H9 (cell line): ENCODE data around the gene MARK2. TPM values are rescaled to one million over a fixed set of nuclear protein-coding genes. Genes with fewer than 3 reads are reported as not detected.

Experiments
- DNase-seq: peaks from one replicate; pipeline ENCODE4 v3.0.0-alpha.2; 2017
- H2AFZ ChIP-seq: one replicate; pipeline ENCODE4 v1.6.1; 2013; ENCODE audit warnings: mild to moderate bottlenecking, low read length, control low read depth, moderate library complexity
- H2AK5ac ChIP-seq: 2 replicates; pipeline ENCODE4 v1.6.1; 2013; ENCODE audit warnings: low read length, control low read depth, mixed read lengths; ENCODE audit not compliant: insufficient read length
- H2BK120ac ChIP-seq: one replicate; pipeline ENCODE4 v1.6.1; 2013; ENCODE audit warnings: low read depth, mild to moderate bottlenecking, low read length, control low read depth, inconsistent platforms; ENCODE audit not compliant: poor library complexity, severe bottlenecking
- H2BK12ac ChIP-seq: 2 replicates; pipeline ENCODE4 v1.6.1; 2013; ENCODE audit warnings: low read length, control low read depth, mixed read lengths, low read depth; ENCODE audit not compliant: insufficient read length
- H2BK15ac ChIP-seq: 2 replicates; pipeline ENCODE4 v1.6.1; 2013; ENCODE audit warnings: low read depth, low read length, control low read depth
- H2BK20ac ChIP-seq: one replicate; pipeline ENCODE4 v1.6.1; 2013; ENCODE audit warnings: low read depth, mild to moderate bottlenecking, low read length, control low read depth, inconsistent platforms; ENCODE audit not compliant: poor library complexity, severe bottlenecking
- H2BK5ac ChIP-seq: 2 replicates; pipeline ENCODE4 v1.6.1; 2013; ENCODE audit warnings: low read length, control low read depth, mixed read lengths; ENCODE audit not compliant: insufficient read length
- H3K14ac ChIP-seq: 2 replicates; pipeline ENCODE4 v1.6.1; 2013; ENCODE audit warnings: low read length, control low read depth; ENCODE audit not compliant: insufficient read depth
- H3K18ac ChIP-seq: 2 replicates; pipeline ENCODE4 v1.6.1; 2013; ENCODE audit warnings: low read depth, mild to moderate bottlenecking, mixed read lengths, low read length, control low read depth; ENCODE audit not compliant: insufficient read length
- H3K23ac ChIP-seq: 2 replicates; pipeline ENCODE4 v1.6.1; 2013; ENCODE audit warnings: low read length, control low read depth, mixed read lengths, low read depth; ENCODE audit not compliant: insufficient read length
- H3K23me2 ChIP-seq: 2 replicates; pipeline ENCODE4 v1.6.1; 2013; ENCODE audit warnings: low read depth, mild to moderate bottlenecking, mixed read lengths, low read length, control low read depth; ENCODE audit not compliant: insufficient read length, poor library complexity, severe bottlenecking
- H3K27ac ChIP-seq: 2 replicates; pipeline ENCODE4 v1.5.1; 2013; ENCODE audit warnings: low read length, control low read depth, mixed read lengths, low read depth; ENCODE audit not compliant: insufficient read length
- H3K27me3 ChIP-seq: 2 replicates; pipeline ENCODE4 v1.6.1; 2013; ENCODE audit warnings: low read length, control low read depth, inconsistent platforms; ENCODE audit not compliant: insufficient read depth
- H3K4ac ChIP-seq: 2 replicates; pipeline ENCODE4 v1.6.1; 2013; ENCODE audit warnings: low read depth, mild to moderate bottlenecking, control low read depth, inconsistent platforms, low read length, moderate library complexity
- H3K4me1 ChIP-seq: 2 replicates; pipeline ENCODE4 v1.6.1; 2013; ENCODE audit warnings: low read length, control low read depth, inconsistent platforms; ENCODE audit not compliant: insufficient read depth
- H3K4me2 ChIP-seq: 2 replicates; pipeline ENCODE4 v1.6.1; 2013; ENCODE audit warnings: low read length, control low read depth, mixed read lengths; ENCODE audit not compliant: insufficient read length, insufficient read depth
- H3K56ac ChIP-seq: 2 replicates; pipeline ENCODE4 v1.6.1; 2013; ENCODE audit warnings: low read depth, mild to moderate bottlenecking, mixed read lengths, low read length, control low read depth; ENCODE audit not compliant: insufficient read length
- H3K79me1 ChIP-seq: 2 replicates; pipeline ENCODE4 v1.6.1; 2013; ENCODE audit warnings: low read depth, mild to moderate bottlenecking, moderate library complexity, low read length, control low read depth, inconsistent platforms; ENCODE audit not compliant: insufficient read depth, poor library complexity, severe bottlenecking
- H3K79me2 ChIP-seq: 2 replicates; pipeline ENCODE4 v1.6.1; 2013; ENCODE audit warnings: low read length, control low read depth, inconsistent platforms; ENCODE audit not compliant: insufficient read depth
- H3K9ac ChIP-seq: 2 replicates; pipeline ENCODE4 v1.6.1; 2013; ENCODE audit warnings: low read length, control low read depth, mixed read lengths; ENCODE audit not compliant: insufficient read length; ENCODE audit errors: extremely low read depth
- H3K9me3 ChIP-seq: one replicate; pipeline ENCODE4 v1.6.1; 2013; ENCODE audit warnings: low read depth, low read length, inconsistent platforms; ENCODE audit not compliant: control insufficient read depth
- H3T11ph ChIP-seq: one replicate; pipeline ENCODE4 v1.6.1; 2013; ENCODE audit warnings: mild to moderate bottlenecking, low read length, control low read depth, inconsistent platforms
- H4K20me1 ChIP-seq: one replicate; pipeline ENCODE4 v1.6.1; 2013; ENCODE audit not compliant: control insufficient read depth, insufficient read length, insufficient read depth
- H4K5ac ChIP-seq: 2 replicates; pipeline ENCODE4 v1.6.1; 2013; ENCODE audit warnings: low read depth, mild to moderate bottlenecking, mixed read lengths, low read length, control low read depth; ENCODE audit not compliant: insufficient read length
- H4K8ac ChIP-seq: replicated peaks from 2 replicates; pipeline ENCODE4 v1.6.1; 2013; ENCODE audit warnings: low read length, control low read depth, mixed read lengths, low read depth; ENCODE audit not compliant: insufficient read length
- H4K91ac ChIP-seq: 2 replicates; pipeline ENCODE4 v1.6.1; 2013; ENCODE audit warnings: low read depth, mild to moderate bottlenecking, moderate library complexity, mixed read lengths, low read length, control low read depth; ENCODE audit not compliant: insufficient read length
- H3K27ac Mint-ChIP-seq, 3 experiments: 2 replicates in 2 of 3; 3 replicates in 1 of 3; pipeline ENCODE4 v1.8.0; 2020 to 2021; ENCODE audit warnings: mixed read lengths in 3 of 3, mild to moderate bottlenecking in 1 of 3, moderate library complexity in 1 of 3
- H3K27me3 Mint-ChIP-seq: 2 replicates; pipeline ENCODE4 v1.8.0; 2021; ENCODE audit warnings: low read depth, mild to moderate bottlenecking, moderate library complexity, mixed read lengths
- H3K36me3 Mint-ChIP-seq, 3 experiments: 2 replicates in 2 of 3; 3 replicates in 1 of 3; pipeline ENCODE4 v1.8.0; 2020 to 2021; ENCODE audit warnings: low read depth in 3 of 3, mixed read lengths in 3 of 3; ENCODE audit not compliant: insufficient read depth in 1 of 3
- H3K4me1 Mint-ChIP-seq, 2 experiments: 2 replicates each; pipeline ENCODE4 v1.8.0; 2020; ENCODE audit warnings: mixed read lengths in 2 of 2
- H3K4me3 Mint-ChIP-seq, 2 experiments: 2 replicates in 1 of 2; 3 replicates in 1 of 2; pipeline ENCODE4 v1.8.0; 2020 to 2021; ENCODE audit warnings: mild to moderate bottlenecking in 2 of 2, mixed read lengths in 2 of 2, moderate library complexity in 1 of 2
- H3K9me3 Mint-ChIP-seq, 2 experiments: 2 replicates in 1 of 2; 3 replicates in 1 of 2; pipeline ENCODE4 v1.8.0; 2020; ENCODE audit warnings: mild to moderate bottlenecking in 2 of 2, mixed read lengths in 2 of 2, moderate library complexity in 1 of 2
- CTCF ChIP-seq: fragments of 200-600 bp; sonication (generic); conservative IDR thresholded peaks from 3 replicates; pipeline ENCODE4 v1.8.0; 2021; ENCODE audit warnings: antibody characterized with exemption, mild to moderate bottlenecking
- WGBS: extraction: QIAGEN DNeasy Blood & Tissue Kit; methylation state at CpG from one replicate; pipeline ENCODE4 v1.1.7; 2013; ENCODE audit warnings: missing lambda C conversion rate, low lambda C conversion rate, mixed read lengths; ENCODE audit not compliant: insufficient read length; ENCODE audit errors: extremely low coverage; 5-methylcytosine and 5-hydroxymethylcytosine counted together
- total RNA-seq: library from RNA; stranded (reverse); gene quantifications from 2 replicates; pipeline ENCODE4 v1.2.1, GENCODE V29; 2021

The MARK2 gene
- total RNA-seq, 1 experiment from 2014 or later, result 45.7 TPM

DNA sequence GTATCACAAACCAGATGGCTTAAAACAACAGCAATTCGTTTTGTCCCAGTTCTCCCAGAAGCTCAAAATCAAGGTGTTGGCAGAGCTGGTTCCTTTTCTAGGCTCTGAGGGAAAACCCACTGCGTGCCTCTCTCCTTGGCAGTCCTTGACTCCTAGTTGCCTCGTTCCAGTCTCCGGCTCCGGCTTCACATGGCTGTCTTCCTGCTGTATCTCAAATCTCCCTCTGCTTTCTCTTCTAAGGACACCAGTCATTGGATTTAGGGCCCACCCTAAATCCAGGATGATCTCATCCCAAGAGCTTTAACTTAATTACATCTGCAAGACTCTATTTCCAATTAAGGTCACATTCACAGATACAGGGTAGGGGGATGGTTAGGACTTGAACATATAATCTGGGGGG, 90.7 kb downstream of the MARK2 start:
- Mint-ChIP-seq H3K9me3 (no peaks in the 10 kb centered on the region), H3K36me3 (no peaks in the 10 kb centered on the region), H3K4me3 (no peak overlapping the region), H3K27ac (no peak overlapping the region), H3K27me3 (peaks cover 58% of the 10 kb centered on the region), H3K4me1 (peaks cover 6 to 12% of the 10 kb centered on the region in 2 experiments; a peak in 2 of 4 replicates)
- no CpG with 5 or more reads among the region's 5 CpGs for WGBS
- Histone ChIP-seq H2BK120ac (no peak overlapping the region), H3K56ac (no peak overlapping the region), H4K91ac (no peak overlapping the region), H2BK5ac (no peak overlapping the region), H3K27ac (no peak overlapping the region), H3K27me3 (no peaks in the 10 kb centered on the region), H4K8ac (no peak overlapping the region), H3K4me1 (no peaks in the 10 kb centered on the region), H3K79me1 (no peaks in the 10 kb centered on the region), H3K9me3 (no peaks in the 10 kb centered on the region), H3K4me2 (no peak overlapping the region), H2BK12ac (no peak overlapping the region), H3K14ac (no peak overlapping the region), H4K20me1 (no peaks in the 10 kb centered on the region), H3K23ac (no peak overlapping the region), H2BK15ac (no peak overlapping the region), H3K18ac (no peak overlapping the region), H3K4ac (no peak overlapping the region), H2AK5ac (no peak overlapping the region), H2AFZ (no peak overlapping the region), H4K5ac (no peak overlapping the region), H3K79me2 (no peaks in the 10 kb centered on the region), H3T11ph (no peak overlapping the region), H3K9ac (no peak overlapping the region), H3K23me2 (no peaks in the 10 kb centered on the region), H2BK20ac (no peak overlapping the region)
- no peak for TF ChIP-seq CTCF
- no peak for DNase-seq
